Endodermal cell (in vitro differentiated cells): Measurements from ENCODE around the gene SH3PXD2A. TPM values are rescaled to one million over a fixed set of nuclear protein-coding genes. Genes with fewer than 3 reads are reported as not detected.

Experiments used
- DNase-seq: peaks from one replicate; pipeline ENCODE4 v3.0.0-alpha.2; 2017
- H3K27ac ChIP-seq: 2 replicates; pipeline ENCODE4 v1.5.1; 2013; ENCODE audit warnings: mild to moderate bottlenecking, low read depth, low read length, moderate library complexity
- H3K27me3 ChIP-seq: 2 replicates; pipeline ENCODE4 v1.6.1; 2013; ENCODE audit warnings: mild to moderate bottlenecking, low read length, moderate library complexity; ENCODE audit not compliant: insufficient read depth, control insufficient read depth, poor library complexity, severe bottlenecking
- H3K36me3 ChIP-seq: 2 replicates; pipeline ENCODE4 v1.7.0; 2013; ENCODE audit warnings: mild to moderate bottlenecking, low read length, moderate library complexity; ENCODE audit not compliant: control insufficient read depth, insufficient read depth
- H3K4me1 ChIP-seq: one replicate; pipeline ENCODE4 v1.7.0; 2013; ENCODE audit warnings: low read length; ENCODE audit not compliant: control insufficient read depth, insufficient read depth
- H3K4me3 ChIP-seq: 2 replicates; pipeline ENCODE4 v1.5.1; 2013; ENCODE audit warnings: mild to moderate bottlenecking, low read length, moderate library complexity
- H3K9ac ChIP-seq: 2 replicates; pipeline ENCODE4 v1.6.1; 2013; ENCODE audit warnings: mild to moderate bottlenecking, low read length, moderate library complexity; ENCODE audit not compliant: poor library complexity, severe bottlenecking; ENCODE audit errors: extremely low read depth
- H3K9me3 ChIP-seq: 2 replicates; pipeline ENCODE4 v1.6.1; 2013; ENCODE audit warnings: mild to moderate bottlenecking, low read length, moderate library complexity; ENCODE audit not compliant: control insufficient read depth
- H3K27ac Mint-ChIP-seq: 2 replicates; pipeline ENCODE4 v1.8.0; 2020; ENCODE audit warnings: mixed read lengths
- H3K27me3 Mint-ChIP-seq: 2 replicates; pipeline ENCODE4 v1.8.0; 2021; ENCODE audit warnings: mild to moderate bottlenecking, mixed read lengths; ENCODE audit not compliant: insufficient read depth
- H3K36me3 Mint-ChIP-seq: 2 replicates; pipeline ENCODE4 v1.8.0; 2020; ENCODE audit warnings: low read depth, mixed read lengths
- H3K4me1 Mint-ChIP-seq: 2 replicates; pipeline ENCODE4 v1.8.0; 2020; ENCODE audit warnings: mixed read lengths
- H3K4me3 Mint-ChIP-seq: 2 replicates; pipeline ENCODE4 v1.8.0; 2020; ENCODE audit warnings: mild to moderate bottlenecking, moderate library complexity, mixed read lengths
- H3K9me3 Mint-ChIP-seq: 2 replicates; pipeline ENCODE4 v1.8.0; 2020; ENCODE audit warnings: mild to moderate bottlenecking, mixed read lengths
- CTCF ChIP-seq: fragments of 200-600 bp; sonication (generic); conservative IDR thresholded peaks from 2 replicates; pipeline ENCODE4 v1.5.0; 2021; ENCODE audit warnings: antibody characterized with exemption, mild to moderate bottlenecking
- WGBS, 2 experiments: methylation state at CpG; one replicate each; pipeline versions ENCODE4 v1.1.5 to v1.1.7; 2013; ENCODE audit warnings: missing lambda C conversion rate in 2 of 2, mixed read lengths in 1 of 2; ENCODE audit not compliant: insufficient coverage in 1 of 2, insufficient read length in 1 of 2; 5-methylcytosine and 5-hydroxymethylcytosine counted together
- total RNA-seq, 2 donors: library from RNA; stranded (reverse); fragmentation: NEBNext Ultra II Directional in 1 of 2; extraction: Animal tissue kit (Norgen Biotek cat#: 25700) in 1 of 2; gene quantifications; 2 replicates in 1 of 2; 3 replicates in 1 of 2; pipeline ENCODE4 v1.2.1, GENCODE V29; 2021

SH3PXD2A gene
- total RNA-seq, 2 donors from 2014 or later: 15.7 to 22.6 TPM

GRCh38 chr10:103564776-103565520 lies 290.4 kb downstream of the SH3PXD2A start:
- H3K27ac Mint-ChIP-seq: no peak overlapping the region
- TF ChIP-seq CTCF: peak; percentile 96
- peaks cover 4% of the 10 kb centered on the region for H3K9me3 Mint-ChIP-seq

GRCh38 chr10:103564116-103564501 lies 291.3 kb downstream of the SH3PXD2A start:
- H3K36me3 ChIP-seq: no peaks in the 10 kb centered on the region
- Mint-ChIP-seq H3K36me3 (no peaks in the 10 kb centered on the region), H3K27me3 (peaks cover 8% of the 10 kb centered on the region), H3K4me1 (no peaks in the 10 kb centered on the region), H3K4me3 (no peak overlapping the region), H3K27ac (no peak overlapping the region), H3K9me3 (peaks cover 4% of the 10 kb centered on the region)
- no peaks in the 10 kb centered on the region for H3K4me1 ChIP-seq
- H3K27me3 ChIP-seq: no peaks in the 10 kb centered on the region
- no peak for DNase-seq
- no peak overlapping the region for H3K27ac ChIP-seq
- H3K9ac ChIP-seq: no peak overlapping the region
- H3K9me3 ChIP-seq: no peaks in the 10 kb centered on the region
- no peak for TF ChIP-seq CTCF
- no peak overlapping the region for H3K4me3 ChIP-seq
- WGBS, 2 experiments: 79% methylated on average over 6 to 7 of the region's 7 CpGs

More at GRCh38 chr10:103564776-103565520, 290.4 kb downstream of the SH3PXD2A start:
- Mint-ChIP-seq H3K36me3 (no peaks in the 10 kb centered on the region), H3K4me3 (no peak overlapping the region), H3K27me3 (peaks cover 9% of the 10 kb centered on the region), H3K4me1 (no peaks in the 10 kb centered on the region)
- no peaks in the 10 kb centered on the region for H3K4me1 ChIP-seq
- WGBS, 2 experiments: 62 to 72% methylated on average over 5 to 12 of the region's 12 CpGs
- H3K9ac ChIP-seq: no peak overlapping the region
- no peak overlapping the region for H3K27ac ChIP-seq
- H3K9me3 ChIP-seq: no peaks in the 10 kb centered on the region
- DNase-seq: peak; percentile 92
- H3K27me3 ChIP-seq: no peaks in the 10 kb centered on the region
- H3K36me3 ChIP-seq: no peaks in the 10 kb centered on the region
- H3K4me3 ChIP-seq: no peak overlapping the region

- H3K27me3 Mint-ChIP-seq: peaks cover 7% of the 10 kb centered on the region
- Histone ChIP-seq H3K36me3 (no peaks in the 10 kb centered on the region), H3K27ac (no peak overlapping the region), H3K9ac (no peak overlapping the region), H3K27me3 (no peaks in the 10 kb centered on the region), H3K9me3 (no peaks in the 10 kb centered on the region), H3K4me3 (no peak overlapping the region), H3K4me1 (no peaks in the 10 kb centered on the region)
- no peak overlapping the region for H3K27ac Mint-ChIP-seq
- no peaks in the 10 kb centered on the region for H3K4me1 Mint-ChIP-seq
- H3K36me3 Mint-ChIP-seq: no peaks in the 10 kb centered on the region
- DNase-seq: no peak
- H3K9me3 Mint-ChIP-seq: peaks cover 4% of the 10 kb centered on the region
- H3K4me3 Mint-ChIP-seq: no peak overlapping the region
- no peak for TF ChIP-seq CTCF
- WGBS, 2 experiments: 94 to 95% methylated on average over 6 of the region's 7 CpGs
These were observed 291.9 kb downstream of the SH3PXD2A start for GRCh38 chr10:103563231-103564115.
